Measurements from ENCODE around the gene MLLT10.
"Not testable (repeated sequence)": the region's sequence is repeated elsewhere in the genome, so short reads cannot be mapped to it uniquely, and the experiment has no call there.

MLLT10 gene

GRCh38 chr10:21534604-21535493, 817 bp downstream of the MLLT10 start:
- DNase-seq (ENCODE audit: insufficient read length): peak; percentile 32
- FAIRE-seq: peak; percentile 36
- TF ChIP-seq TAF1 (IDR thresholded peaks at IDR 0.05; ENCODE audit: borderline replicate concordance, low read depth, low read length) (no peak), POLR2AphosphoS5 (IDR thresholded peaks at IDR 0.05; ENCODE audit: low read depth, low read length) (no peak), POLR2A (IDR thresholded peaks at IDR 0.05; ENCODE audit: low read depth, low read length) (no peak)

- DNase-seq (ENCODE audit: insufficient read length) (no peak), FAIRE-seq (no peak)
- no peak for TF ChIP-seq POLR2AphosphoS5 (IDR thresholded peaks at IDR 0.05; ENCODE audit: low read depth, low read length)
- TF ChIP-seq TAF1 (IDR thresholded peaks at IDR 0.05; ENCODE audit: borderline replicate concordance, low read depth, low read length): no peak
- no peak for TF ChIP-seq POLR2A (IDR thresholded peaks at IDR 0.05; ENCODE audit: low read depth, low read length)
Observed at GRCh38 chr10:21535494-21535965, 1.5 kb downstream of the MLLT10 start.

GRCh38 chr10:21535976-21536375, 1.9 kb downstream of the MLLT10 start:
- not testable (repeated sequence) for DNase-seq (ENCODE audit: insufficient read length); FAIRE-seq

- DNase-seq (ENCODE audit: insufficient read length) (no peak), FAIRE-seq (no peak)
- TF ChIP-seq POLR2A (IDR thresholded peaks at IDR 0.05; ENCODE audit: low read depth, low read length): no peak
- no peak for TF ChIP-seq TAF1 (IDR thresholded peaks at IDR 0.05; ENCODE audit: borderline replicate concordance, low read depth, low read length)
- TF ChIP-seq POLR2AphosphoS5 (IDR thresholded peaks at IDR 0.05; ENCODE audit: low read depth, low read length): no peak
Observed at GRCh38 chr10:21536874-21537273, 2.8 kb downstream of the MLLT10 start.

GRCh38 chr10:21540701-21541100, 6.7 kb downstream of the MLLT10 start:
- not testable (repeated sequence) for FAIRE-seq; DNase-seq (ENCODE audit: insufficient read length)

- DNase-seq (ENCODE audit: insufficient read length) (no peak), FAIRE-seq (no peak)
- no peak for TF ChIP-seq POLR2A (IDR thresholded peaks at IDR 0.05; ENCODE audit: low read depth, low read length)
- no peak for TF ChIP-seq TAF1 (IDR thresholded peaks at IDR 0.05; ENCODE audit: borderline replicate concordance, low read depth, low read length)
- no peak for TF ChIP-seq POLR2AphosphoS5 (IDR thresholded peaks at IDR 0.05; ENCODE audit: low read depth, low read length)
Observed at GRCh38 chr10:21547246-21547645, 13.2 kb downstream of the MLLT10 start.

- TF ChIP-seq POLR2A (IDR thresholded peaks at IDR 0.05; ENCODE audit: low read depth, low read length) (no peak), POLR2AphosphoS5 (IDR thresholded peaks at IDR 0.05; ENCODE audit: low read depth, low read length) (no peak), TAF1 (IDR thresholded peaks at IDR 0.05; ENCODE audit: borderline replicate concordance, low read depth, low read length) (no peak)
- FAIRE-seq (no peak), DNase-seq (ENCODE audit: insufficient read length) (no peak)
Observed at GRCh38 chr10:21552638-21553037, 18.6 kb downstream of the MLLT10 start.

- DNase-seq (ENCODE audit: insufficient read length): no peak
- TF ChIP-seq POLR2AphosphoS5 (IDR thresholded peaks at IDR 0.05; ENCODE audit: low read depth, low read length): no peak
- no peak for TF ChIP-seq TAF1 (IDR thresholded peaks at IDR 0.05; ENCODE audit: borderline replicate concordance, low read depth, low read length)
- TF ChIP-seq POLR2A (IDR thresholded peaks at IDR 0.05; ENCODE audit: low read depth, low read length): no peak
- no peak for FAIRE-seq
Observed at GRCh38 chr10:21556527-21556926, 22.5 kb downstream of the MLLT10 start.

- not testable (repeated sequence) for DNase-seq (ENCODE audit: insufficient read length); FAIRE-seq
Observed at GRCh38 chr10:21558984-21559383, 25.0 kb downstream of the MLLT10 start.

- FAIRE-seq (no peak), DNase-seq (ENCODE audit: insufficient read length) (no peak)
- TF ChIP-seq POLR2A (IDR thresholded peaks at IDR 0.05; ENCODE audit: low read depth, low read length) (no peak), POLR2AphosphoS5 (IDR thresholded peaks at IDR 0.05; ENCODE audit: low read depth, low read length) (no peak)
Observed at GRCh38 chr10:21570761-21571521, 36.9 kb downstream of the MLLT10 start.

GRCh38 chr10:21572578-21572977, 38.5 kb downstream of the MLLT10 start:
- TF ChIP-seq POLR2AphosphoS5 (IDR thresholded peaks at IDR 0.05; ENCODE audit: low read depth, low read length) (no peak), POLR2A (IDR thresholded peaks at IDR 0.05; ENCODE audit: low read depth, low read length) (no peak), TAF1 (IDR thresholded peaks at IDR 0.05; ENCODE audit: borderline replicate concordance, low read depth, low read length) (no peak)
- DNase-seq (ENCODE audit: insufficient read length) (no peak), FAIRE-seq (no peak)

- not testable (repeated sequence) for FAIRE-seq; DNase-seq (ENCODE audit: insufficient read length)
Observed at GRCh38 chr10:21574514-21574913, 40.5 kb downstream of the MLLT10 start.
